Retina (tissue), 1 donor: ENCODE data around the gene CLEC4C.

Experiments
- DNase-seq: peaks from one replicate; pipeline ENCODE4 v3.0.0-alpha.2; 2016

Gene CLEC4C

DNA sequence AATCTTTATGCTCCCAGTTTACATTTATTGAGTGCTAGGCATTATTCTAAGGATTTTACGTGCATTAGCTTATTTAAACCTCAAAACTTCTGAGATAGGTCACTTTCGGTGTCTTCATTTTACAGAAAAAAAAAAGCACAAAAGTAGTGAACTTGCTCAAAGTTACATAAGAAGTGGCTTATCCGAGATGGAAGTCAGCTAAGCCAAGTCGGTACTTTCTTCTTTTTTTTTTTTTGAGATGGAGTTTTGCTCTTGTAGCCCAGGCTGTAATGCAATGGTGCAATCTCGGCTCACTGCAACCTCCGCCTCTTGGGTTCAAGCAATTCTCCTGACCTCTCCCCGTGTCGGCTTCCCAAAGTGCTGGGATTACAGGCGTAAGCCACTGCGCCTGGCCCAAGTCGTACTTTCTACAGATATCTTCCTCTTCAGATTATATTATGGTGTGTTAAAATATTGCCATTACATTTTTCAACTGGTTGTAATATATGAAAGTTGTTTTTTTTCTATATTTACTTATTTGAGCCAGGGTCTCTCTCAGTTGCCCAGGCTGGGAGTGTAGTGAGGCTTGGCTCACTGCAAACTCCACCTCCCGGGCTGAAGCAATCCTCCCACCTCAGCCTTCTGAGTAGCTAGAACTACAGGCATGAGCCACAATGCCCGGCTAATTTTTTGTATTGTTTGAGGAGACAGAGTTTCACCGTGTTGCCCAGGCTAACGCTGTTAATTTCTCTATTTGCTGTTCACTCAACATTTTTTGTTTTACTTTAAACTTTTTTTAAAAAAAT lies 27.0 kb downstream of the CLEC4C start:
- DNase-seq = no peak

DNA sequence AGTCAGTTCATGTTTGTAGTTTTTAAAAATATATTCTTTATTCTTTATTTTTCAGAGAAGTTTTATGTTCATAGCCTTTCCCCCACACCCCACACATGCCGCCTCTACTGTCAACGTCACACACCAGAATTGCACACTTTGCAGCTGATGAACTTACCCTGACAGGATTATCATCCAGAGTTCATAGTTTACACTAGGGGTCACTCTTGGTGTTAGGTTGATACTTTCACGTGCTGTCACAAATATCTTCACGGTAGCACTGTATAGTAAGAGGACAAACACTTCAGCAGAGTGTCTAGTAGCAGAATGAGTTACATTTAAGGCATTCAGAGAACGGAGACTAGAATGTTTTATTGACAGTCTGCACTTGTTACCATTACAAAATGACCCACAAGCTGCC lies 30.8 kb downstream of the CLEC4C start:
- no peak for DNase-seq

DNA sequence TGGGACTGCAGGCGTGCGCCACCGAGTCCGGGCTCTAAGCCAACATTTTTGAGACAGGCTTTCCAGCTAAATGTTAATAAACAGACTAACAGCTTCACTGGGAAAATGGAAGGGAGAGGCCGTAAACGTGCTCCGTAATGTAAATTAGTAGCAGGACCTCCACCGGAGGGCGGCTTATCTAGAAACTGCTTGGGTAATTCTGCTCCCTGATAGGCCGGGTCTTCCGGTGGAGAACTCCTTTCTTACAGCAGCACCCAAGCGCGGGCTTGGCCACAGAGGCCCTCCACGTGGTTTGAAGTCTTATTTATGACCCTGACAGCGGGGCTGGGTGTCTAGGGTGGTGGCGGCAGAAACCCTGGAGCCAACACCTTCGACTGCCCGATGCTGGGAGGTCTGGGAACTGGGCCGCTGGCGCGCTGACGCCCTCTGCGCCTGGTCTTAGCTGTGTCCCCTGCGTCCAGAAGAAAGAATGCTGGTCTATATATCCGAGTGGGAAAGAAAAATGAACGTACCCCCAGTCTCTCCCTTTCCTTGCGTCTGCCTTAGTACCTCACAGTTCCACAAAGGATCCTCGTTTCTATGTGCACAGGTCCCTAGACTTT lies 34.2 kb downstream of the CLEC4C start:
- DNase-seq = no peak

DNA sequence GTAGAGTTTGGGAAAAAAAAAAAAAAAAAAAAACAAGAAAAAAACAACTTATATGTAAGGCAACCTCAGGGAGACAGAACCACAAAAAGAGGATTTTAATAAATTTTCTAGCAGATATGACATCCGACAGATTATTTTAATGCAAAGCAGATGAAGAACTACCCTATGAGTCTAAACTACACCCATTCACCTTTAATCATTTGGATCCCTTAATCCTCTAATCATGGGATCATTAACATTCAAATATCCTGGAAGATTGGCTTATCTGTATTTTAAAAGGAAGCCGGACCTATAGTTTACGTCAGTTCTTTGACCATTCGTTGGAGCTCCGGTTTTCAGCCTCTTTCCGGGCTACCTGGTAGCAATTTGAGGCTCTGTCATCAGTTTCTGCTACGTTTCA lies 36.0 kb downstream of the CLEC4C start, which contains the start of gene DPPA3:
DPPA3 (plus strand) TSS at position 301 of the 400 bp plus-strand sequence. CDS start 138 bp downstream, outside the sequence.
- DNase-seq = no peak

DNA sequence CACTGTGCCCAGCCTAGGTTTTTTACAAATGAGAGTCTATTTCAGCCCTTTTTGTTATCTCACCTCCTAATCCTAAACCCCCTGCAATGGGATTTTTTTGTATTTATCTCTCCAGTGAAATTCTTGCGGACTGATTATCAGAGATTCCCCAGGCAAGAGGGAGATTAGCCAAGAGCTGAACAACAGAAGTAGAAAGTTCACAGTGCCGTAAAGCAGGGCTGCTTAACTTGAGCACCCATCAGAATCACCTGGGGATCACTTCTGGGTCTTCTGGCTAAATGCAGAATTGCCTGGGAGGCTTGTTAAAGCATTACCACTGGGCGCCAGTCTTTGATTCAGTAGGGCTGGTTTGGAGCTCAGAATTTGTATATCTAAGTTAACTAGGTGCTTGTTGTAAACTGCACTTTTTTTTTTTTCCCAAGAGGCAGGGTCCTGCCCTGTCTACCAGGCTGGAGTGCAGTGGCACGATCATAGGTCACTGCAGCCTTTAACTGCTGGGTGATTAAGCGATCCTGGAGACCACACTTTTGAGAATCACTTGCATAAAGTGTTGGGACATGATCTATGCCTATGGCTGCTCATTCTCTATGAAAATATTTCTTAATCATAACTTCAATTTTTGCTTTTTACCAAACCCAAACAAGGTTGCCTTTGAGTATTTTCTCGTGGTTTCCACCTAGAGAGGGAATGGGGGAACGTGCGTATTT lies 37.1 kb downstream of the CLEC4C start:
- no peak for DNase-seq

DNA sequence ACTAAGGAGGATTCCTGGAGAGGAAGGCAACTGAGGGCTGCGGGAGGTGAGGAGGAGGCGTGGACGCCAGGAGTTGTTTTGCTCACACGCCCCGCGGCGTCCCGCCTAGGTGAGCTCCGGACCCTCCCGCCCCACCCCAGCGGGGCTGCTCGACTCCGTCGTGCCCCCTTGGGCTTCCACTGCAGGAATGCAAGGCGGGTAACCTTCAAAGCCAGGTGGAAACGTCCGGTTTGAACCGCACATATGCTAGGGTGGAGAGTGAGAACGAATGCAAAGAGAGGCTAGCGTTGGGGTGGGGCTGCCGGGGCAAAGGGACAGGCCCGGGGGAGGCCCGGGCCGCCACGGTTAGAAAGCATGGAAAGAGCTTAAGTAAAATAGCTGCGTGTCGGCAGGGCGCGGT lies 41.3 kb downstream of the CLEC4C start:
- DNase-seq = no peak

DNA sequence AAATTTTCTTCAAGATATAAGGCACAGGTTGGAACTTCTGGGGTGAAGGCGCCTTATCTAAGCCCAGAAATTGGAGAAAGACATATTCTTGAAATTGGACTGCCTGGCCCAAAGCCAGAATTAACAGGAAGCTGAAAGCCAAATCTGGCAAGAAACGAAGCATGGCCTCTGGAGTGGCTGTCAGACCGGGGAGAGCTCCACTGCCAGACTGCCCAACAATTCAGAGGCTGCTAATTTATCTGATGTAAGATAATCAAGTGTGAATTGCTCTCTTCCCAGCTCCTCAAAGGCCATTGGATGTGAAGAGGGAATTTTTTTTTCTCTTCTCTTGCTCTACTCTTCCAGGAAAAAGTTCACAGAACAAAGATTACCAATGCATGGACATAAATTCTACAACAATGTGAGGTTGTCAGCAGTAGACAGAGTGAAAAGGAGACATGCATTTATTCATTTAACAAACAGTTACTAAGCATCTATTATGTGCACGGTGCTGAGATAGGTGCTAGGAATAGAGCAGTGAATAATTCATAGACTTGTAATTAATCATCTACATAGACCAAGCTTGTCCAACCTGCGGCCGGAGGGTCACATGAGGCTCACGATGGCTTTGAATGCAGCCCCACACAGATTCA lies 51.5 kb downstream of the CLEC4C start, which contains the start of gene GDF3:
GDF3 (minus strand) TSS at position 210 of the 632 bp plus-strand sequence; CDS start at position 163, 47 bp downstream.
- DNase-seq = no peak

DNA sequence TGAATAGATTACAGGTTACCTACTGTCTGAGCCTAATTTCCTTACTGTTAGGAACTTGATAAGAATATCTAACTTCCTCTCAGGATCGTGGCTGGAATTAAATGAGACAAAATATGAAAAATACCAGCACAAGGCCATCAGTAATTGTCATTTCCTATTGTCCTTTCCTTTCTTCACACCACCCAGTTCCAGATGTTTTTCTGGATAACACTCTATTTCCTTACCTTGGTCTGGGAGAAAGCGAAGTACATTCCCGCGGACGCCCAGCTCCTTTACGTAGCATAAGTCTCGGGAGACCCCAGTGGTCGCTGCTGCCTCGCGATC lies 52.0 kb downstream of the CLEC4C start:
- DNase-seq = no peak

DNA sequence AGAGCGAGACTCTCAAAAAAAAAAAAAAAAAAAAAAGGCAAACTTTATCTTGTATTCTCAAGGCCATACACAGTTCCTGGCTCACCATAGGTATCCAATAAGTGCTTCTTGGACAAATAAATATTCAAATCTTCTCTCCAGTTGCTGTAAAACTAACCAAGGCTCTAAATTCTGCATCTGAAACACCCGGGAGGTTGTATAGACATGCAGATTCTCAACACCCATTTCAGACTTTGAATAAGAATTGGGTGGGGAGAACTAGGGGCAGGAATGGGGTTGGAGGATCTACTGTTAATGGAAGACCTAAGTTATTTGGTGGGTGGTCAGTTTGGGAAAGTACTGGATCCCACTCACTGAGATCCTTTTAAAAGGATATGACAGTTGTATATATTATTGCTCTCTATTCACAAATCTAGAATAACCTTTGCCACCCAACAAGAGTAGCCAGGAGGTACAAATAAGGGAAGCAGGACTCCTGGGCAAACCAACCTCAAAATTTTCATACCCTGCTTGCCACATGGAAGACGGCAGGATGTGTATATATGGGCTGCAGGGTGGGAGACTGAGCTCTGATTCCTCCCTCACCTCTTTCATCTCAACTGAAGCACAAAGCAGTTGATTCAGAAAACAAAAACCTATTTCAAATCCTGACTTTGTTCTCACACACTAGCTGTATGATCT lies 52.5 kb downstream of the CLEC4C start:
- DNase-seq = no peak

DNA sequence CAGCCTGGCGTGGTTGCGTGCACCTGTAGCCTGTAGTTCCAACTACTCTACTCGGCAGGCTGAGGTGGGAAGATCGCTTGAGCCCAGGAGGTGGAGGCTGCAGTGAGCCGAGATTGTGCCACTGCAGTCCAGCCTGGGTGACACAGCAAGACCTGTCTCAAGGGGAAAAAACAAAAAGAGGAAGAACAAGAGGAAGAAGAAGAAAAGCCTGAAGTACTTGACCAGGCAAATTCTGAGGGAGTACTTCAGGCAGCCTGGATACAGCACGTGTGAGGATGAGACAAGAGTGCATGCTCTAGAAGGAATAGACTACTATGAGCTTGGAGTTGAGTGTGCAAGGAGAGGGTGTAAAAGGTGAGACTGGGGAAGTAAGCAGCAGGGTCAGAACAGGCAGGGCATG lies 53.4 kb downstream of the CLEC4C start:
- DNase-seq = no peak

DNA sequence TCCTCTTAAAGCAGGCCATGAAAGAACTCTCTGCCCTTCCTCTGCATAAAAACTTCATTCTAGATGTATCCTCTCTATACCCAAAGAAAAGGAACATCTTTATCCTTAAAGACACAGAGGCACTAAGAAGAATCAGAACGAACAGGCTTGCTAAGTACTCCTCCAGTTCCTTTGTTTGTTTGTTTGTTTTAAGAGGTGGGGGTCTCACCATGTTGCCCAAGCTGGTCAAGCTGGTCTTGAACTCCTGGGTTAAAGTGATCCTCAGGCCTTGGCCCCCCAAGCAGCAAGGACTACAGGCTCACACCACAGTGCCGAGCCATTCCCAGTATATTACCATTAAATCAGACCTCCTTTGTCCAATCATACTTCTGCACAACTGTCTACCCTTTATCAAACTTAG lies 65.6 kb downstream of the CLEC4C start:
- no peak for DNase-seq
